NCI-H2029 treated with DMSO at 0.1 percent for 48 hours (cell line): ENCODE results near the gene ANKZF1.
"Not testable (repeated sequence)": the region's sequence is repeated elsewhere in the genome, so short reads cannot be mapped to it uniquely, and the experiment has no call there.

Source experiments
- DNase-seq: peaks from one replicate; lab custom pipeline; 2025; lab: John Stamatoyannopoulos, UW

The ANKZF1 gene

DNA sequence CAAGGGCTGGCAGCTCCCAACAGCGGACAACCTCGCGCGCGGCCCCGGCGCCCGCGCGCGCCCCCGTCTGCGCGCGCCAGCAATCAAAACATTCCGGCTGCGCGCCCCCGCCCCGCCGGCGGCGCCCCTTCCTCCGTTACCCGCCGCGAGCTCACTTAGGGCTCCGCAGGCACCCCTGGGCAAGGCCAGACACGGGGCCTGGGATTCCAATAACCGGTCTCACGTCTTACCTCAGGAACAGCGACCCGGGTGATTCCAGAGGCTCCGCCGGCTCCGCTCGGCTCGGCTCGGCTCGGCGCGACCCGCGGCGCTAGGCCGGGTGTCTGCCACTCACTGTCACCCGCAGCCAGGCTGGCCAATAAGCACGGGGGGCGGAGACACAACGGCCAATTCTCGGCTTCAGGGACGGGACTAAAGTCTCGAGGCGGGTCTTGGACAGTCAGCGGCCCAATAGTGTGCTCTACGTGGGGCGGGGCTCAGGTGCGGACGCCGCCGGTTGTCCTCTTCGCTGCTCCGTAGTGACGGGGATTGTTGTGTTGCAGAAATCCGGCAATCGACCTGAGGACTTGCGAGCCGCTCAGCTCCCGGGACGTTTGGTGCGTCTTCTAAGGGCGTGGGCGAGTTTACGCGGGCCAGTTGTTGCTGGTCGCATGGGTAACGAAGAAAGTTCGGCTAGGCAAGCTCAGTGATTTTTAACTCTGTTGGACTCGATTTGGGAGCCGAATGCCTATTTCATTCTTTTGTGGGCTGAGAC is at the start of gene ANKZF1, which contains the start of gene ATG9A:
Gene ANKZF1 (plus strand): TSS at position 502 of the 754 bp plus-strand sequence. CDS start 452 bp downstream, outside the sequence.
Gene ATG9A (minus strand): TSS at position 332 of the 754 bp plus-strand sequence. CDS start 1,612 bp downstream, outside the sequence.
- peak; percentile 87 for DNase-seq

DNA sequence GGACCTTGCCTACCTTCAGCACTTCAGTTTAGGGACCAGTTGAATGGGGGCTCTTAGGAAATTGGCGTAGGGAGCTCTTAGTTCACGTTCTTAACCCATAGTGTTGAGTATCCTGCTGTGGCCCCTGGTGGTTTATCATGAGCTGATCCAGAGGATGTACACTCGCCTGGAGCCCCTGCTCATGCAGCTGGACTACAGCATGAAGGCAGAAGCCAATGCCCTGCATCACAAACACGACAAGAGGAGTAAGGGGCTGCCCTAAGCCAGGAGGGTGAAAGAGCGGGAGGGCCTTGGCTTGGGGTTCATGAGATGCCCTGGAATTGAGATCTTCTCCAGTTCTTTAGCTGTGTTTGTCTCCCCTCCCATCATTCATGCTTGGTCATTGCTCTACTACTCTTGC is 48.6 kb upstream of the ANKZF1 start:
- no peak for DNase-seq

- no peak for DNase-seq
Measured at GRCh38 chr2:219181531-219181930, 48.1 kb upstream of the ANKZF1 start.

DNA sequence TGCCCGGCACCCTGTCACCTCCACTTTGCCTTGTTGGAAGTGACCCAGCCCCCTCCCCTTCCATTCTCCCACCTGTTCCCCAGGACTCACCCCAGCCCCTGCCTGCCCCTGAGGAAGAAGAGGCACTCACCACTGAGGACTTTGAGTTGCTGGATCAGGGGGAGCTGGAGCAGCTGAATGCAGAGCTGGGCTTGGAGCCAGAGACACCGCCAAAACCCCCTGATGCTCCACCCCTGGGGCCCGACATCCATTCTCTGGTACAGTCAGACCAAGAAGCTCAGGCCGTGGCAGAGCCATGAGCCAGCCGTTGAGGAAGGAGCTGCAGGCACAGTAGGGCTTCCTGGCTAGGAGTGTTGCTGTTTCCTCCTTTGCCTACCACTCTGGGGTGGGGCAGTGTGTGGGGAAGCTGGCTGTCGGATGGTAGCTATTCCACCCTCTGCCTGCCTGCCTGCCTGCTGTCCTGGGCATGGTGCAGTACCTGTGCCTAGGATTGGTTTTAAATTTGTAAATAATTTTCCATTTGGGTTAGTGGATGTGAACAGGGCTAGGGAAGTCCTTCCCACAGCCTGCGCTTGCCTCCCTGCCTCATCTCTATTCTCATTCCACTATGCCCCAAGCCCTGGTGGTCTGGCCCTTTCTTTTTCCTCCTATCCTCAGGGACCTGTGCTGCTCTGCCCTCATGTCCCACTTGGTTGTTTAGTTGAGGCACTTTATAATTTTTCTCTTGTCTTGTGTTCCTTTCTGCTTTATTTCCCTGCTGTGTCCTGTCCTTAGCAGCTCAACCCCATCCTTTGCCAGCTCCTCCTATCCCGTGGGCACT is 47.1 kb upstream of the ANKZF1 start:
- no peak for DNase-seq

GRCh38 chr2:219183151-219183772 is 46.3 kb upstream of the ANKZF1 start:
- DNase-seq, result no peak

- no peak for DNase-seq
Measured at GRCh38 chr2:219184121-219184520, 45.5 kb upstream of the ANKZF1 start.

- DNase-seq, result no peak
Measured at GRCh38 chr2:219186754-219187456, 42.7 kb upstream of the ANKZF1 start.

DNA sequence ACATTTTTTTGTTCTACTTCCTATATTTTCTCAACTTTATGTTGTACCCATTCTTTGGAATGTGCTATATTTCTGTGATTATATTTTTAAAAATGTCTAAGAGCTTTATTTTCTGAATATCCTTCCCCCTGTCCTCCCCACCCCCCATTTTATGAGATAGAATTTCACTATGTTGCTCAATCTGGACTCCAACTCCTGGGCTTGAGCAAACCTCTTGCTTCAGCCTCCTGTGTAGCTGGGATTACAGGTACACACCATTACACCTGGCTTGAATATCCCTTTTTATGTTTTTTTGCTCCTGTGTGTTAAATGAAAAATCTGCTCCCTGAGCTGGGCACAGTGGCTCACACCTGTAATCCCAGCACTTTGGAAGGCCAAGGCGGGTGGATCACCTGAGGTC is 32.2 kb upstream of the ANKZF1 start:
- no peak for DNase-seq

DNA sequence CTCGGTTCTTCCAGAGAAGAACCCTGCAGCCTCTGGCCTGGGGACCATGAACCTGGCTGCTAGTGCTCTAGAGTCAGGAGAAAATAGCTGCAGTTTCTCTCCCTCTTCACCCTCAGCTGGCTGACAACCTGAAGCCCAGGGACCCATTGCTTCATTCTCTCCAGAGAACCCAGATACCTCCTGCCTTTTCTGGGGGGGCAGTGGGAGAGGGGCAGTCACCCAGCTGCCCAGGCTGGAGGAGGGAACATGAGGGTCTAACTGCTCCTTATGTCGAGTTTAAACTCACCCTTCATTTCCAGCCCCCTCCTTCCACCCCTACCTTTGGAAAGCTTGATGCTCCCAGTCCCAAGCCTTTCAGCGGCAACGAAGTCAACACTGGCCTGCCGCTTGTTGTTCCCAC is 30.6 kb upstream of the ANKZF1 start:
- DNase-seq, result no peak

- no peak for DNase-seq
Measured at GRCh38 chr2:219199470-219200211, 30.0 kb upstream of the ANKZF1 start.

GRCh38 chr2:219200502-219201326 is 28.9 kb upstream of the ANKZF1 start:
- DNase-seq, result not testable (repeated sequence)

DNA sequence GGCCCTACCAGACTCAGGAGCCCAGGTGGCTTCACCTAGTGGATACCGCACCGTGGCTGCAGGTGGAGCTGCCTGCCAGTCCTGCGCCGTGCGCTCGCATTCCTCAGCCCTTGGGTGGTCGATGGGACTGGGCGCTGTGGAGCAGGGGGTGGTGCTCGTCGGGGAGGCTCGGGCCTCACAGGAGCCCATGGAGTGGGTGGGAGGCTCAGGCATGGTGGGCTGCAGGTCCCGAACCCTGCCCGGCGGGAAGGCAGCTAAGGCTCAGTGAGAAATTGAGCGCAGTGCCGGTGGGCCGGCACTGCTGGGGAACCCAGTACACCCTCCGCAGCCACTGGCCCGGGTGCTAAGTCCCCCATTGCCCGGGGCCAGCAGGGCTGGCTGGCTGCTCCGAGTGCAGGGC is 28.3 kb upstream of the ANKZF1 start:
- not testable (repeated sequence) for DNase-seq

- no peak for DNase-seq
Measured at GRCh38 chr2:219204425-219205164, 25.0 kb upstream of the ANKZF1 start.

GRCh38 chr2:219205165-219205538 is 24.5 kb upstream of the ANKZF1 start:
- no peak for DNase-seq

GRCh38 chr2:219205981-219206327 is 23.7 kb upstream of the ANKZF1 start:
- no peak for DNase-seq

GRCh38 chr2:219206328-219207133 is 23.1 kb upstream of the ANKZF1 start, which contains the start of gene ZFAND2B:
Gene ZFAND2B, plus strand, starts transcription at chr2:219206782. Its CDS starts 206 bp downstream, at chr2:219206988.
- DNase-seq, result peak; percentile 56

DNA sequence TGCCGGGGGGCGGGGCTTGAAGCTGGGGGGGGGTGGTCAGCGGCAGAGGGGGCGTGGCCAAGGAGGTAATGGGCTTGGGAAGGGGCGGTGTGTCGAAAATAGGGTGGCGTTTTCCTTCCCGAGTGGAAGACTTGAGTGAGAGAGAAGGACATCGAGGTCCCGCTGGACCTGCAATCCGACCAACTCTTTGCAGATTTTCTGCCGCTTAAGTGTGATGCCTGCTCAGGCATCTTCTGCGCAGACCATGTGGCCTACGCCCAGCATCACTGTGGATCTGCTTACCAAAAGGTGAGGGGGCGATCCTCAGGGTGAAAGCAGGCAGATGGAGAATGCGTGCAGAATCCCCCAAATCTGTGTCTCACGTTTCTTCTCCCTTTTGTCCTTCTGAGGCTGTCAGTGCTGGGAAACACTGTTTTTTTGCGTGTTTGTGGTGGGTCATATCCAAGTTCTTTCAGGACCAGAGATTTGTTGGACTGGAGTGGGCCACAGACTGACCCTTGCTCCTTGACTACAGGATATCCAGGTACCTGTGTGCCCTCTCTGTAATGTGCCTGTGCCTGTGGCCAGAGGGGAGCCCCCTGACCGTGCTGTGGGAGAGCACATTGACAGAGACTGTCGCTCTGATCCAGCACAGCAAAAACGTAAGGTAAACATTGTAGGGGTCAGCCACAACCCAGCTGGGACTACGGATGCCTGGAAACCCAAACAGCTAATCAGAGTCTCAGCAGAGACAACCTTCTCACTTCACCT is 22.3 kb upstream of the ANKZF1 start:
- DNase-seq, result no peak
